Stimulated activated CD8-positive, alpha-beta memory T cell treated with anti-CD3 and anti-CD28 coated beads, Interleukin-2, amount 100 ng/mL, for 48 hours (primary cell): ENCODE results near the gene ZNF333.
A peak's percentile ranks its signal among the peaks of the same experiment; 100 is the strongest.
"Not testable (repeated sequence)": the region's sequence is repeated elsewhere in the genome, so short reads cannot be mapped to it uniquely, and the experiment has no call there.

Experiments used
- DNase-seq, 2 donors: peaks; one replicate each; pipeline ENCODE4 v3.0.0-alpha.2; 2020; ENCODE audit warnings: low read depth in 2 of 2

The ZNF333 gene

GRCh38 chr19:14768001-14768400 lies 78.2 kb downstream of the ZNF333 start:
- no peak for DNase-seq

GRCh38 chr19:14769201-14769600 lies 79.4 kb downstream of the ZNF333 start:
- DNase-seq = no peak

- DNase-seq = no peak
Observed at GRCh38 chr19:14770136-14770535, 80.3 kb downstream of the ZNF333 start.

GRCh38 chr19:14770944-14771839 lies 81.3 kb downstream of the ZNF333 start:
- DNase-seq = no peak

GRCh38 chr19:14772467-14772866 lies 82.6 kb downstream of the ZNF333 start:
- no peak for DNase-seq

- no peak for DNase-seq
Observed at GRCh38 chr19:14772995-14773394, 83.1 kb downstream of the ZNF333 start.

- DNase-seq = not testable (repeated sequence)
Observed at GRCh38 chr19:14773722-14774121, 83.9 kb downstream of the ZNF333 start.

- no peak for DNase-seq
Observed at GRCh38 chr19:14774373-14774772, 84.5 kb downstream of the ZNF333 start.

GRCh38 chr19:14775326-14775725 lies 85.5 kb downstream of the ZNF333 start:
- not testable (repeated sequence) for DNase-seq

GRCh38 chr19:14775869-14776586 lies 86.2 kb downstream of the ZNF333 start:
- peak in 1 of 2 donors; percentile 6 for DNase-seq

- not testable (repeated sequence) for DNase-seq
Observed at GRCh38 chr19:14777645-14778044, 87.8 kb downstream of the ZNF333 start.

- not testable (repeated sequence) for DNase-seq
Observed at GRCh38 chr19:14778110-14778845, 88.4 kb downstream of the ZNF333 start, which contains the start of gene ADGRE2. TSS of gene ADGRE2 (minus strand) at chr19:14778560. CDS start at chr19:14776756, 1,804 bp downstream.

GRCh38 chr19:14779151-14779550 lies 89.3 kb downstream of the ZNF333 start:
- DNase-seq = no peak

- not testable (repeated sequence) for DNase-seq
Observed at GRCh38 chr19:14780622-14781225, 90.9 kb downstream of the ZNF333 start.

GRCh38 chr19:14781713-14782536 lies 92.1 kb downstream of the ZNF333 start:
- not testable (repeated sequence) for DNase-seq

- DNase-seq = no peak
Observed at GRCh38 chr19:14782626-14783409, 93.0 kb downstream of the ZNF333 start.
